SHP77 (cell line): ENCODE measurements around the gene CRTC2.
"Not testable (repeated sequence)": the region's sequence is repeated elsewhere in the genome, so short reads cannot be mapped to it uniquely, and the experiment has no call there.

Experiments used
- DNase-seq, 2 experiments: peaks; one replicate each; lab custom pipeline; 2025; lab: John Stamatoyannopoulos, UW

The CRTC2 gene

DNA sequence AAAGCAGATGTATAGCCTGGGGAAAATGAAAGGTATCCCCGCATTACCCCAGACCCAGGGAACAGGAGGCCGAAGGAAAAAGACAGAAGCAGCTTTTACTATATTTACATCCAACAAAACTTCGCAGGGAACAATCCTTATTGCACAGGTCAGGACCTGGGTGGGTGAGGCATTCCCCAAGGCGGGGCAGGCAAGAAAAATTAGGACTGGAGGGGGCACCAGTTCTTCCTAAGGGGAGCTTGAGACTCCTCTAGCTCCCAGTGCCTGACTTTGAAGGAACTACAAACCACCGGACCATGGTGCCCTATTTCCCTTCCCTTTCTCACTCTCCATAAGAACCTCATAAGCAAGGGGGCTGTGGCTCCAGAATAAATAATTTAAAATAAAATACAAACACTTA, 29.0 kb downstream of the CRTC2 start:
- DNase-seq: no peak

DNA sequence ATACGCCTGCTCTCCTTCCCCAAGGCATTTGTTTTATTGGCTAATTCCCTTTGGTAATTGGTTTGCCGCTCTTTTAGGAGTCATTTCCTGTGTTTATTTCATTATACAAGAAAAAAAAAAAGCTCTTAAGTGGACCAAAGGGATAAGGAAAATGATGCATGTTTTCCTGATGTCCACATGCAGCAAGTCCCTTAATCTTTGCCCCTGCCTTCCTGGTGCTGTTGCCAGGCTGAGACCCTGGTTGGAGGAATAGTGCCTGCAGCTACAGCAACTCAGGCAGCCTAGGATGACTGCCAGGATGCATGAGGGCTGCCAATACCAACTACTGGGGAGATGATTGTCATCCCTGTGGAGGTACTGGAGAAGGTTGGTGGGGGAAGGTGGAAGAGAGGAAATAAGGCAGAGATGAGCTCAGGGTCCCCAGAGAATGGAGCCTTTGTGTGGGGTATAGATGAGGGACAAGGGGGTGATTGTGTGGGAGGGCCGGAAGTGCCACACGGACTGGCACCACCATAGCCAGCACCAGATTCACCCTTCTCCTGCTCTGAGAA, 29.5 kb downstream of the CRTC2 start:
- no peak for DNase-seq

DNA sequence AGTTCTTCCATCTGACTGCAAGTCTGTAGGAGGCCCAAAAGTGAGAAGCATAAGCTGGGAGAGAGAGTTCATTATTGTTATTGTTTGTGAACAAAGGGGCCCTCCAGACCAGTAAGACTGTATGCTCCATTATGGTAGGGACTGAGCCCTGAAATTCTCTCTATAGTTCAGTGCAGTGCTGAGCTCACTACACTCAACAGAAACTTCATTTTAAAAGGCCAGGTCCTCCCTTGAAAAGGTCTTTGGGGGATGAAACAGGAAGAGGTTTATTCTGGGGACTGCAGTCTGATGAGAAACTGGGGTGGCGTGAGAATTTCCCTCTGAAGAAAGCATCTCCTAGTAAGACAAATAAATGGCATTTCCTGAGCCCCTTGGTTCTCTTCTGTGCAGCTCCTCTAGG, 30.2 kb downstream of the CRTC2 start:
- no peak for DNase-seq

DNA sequence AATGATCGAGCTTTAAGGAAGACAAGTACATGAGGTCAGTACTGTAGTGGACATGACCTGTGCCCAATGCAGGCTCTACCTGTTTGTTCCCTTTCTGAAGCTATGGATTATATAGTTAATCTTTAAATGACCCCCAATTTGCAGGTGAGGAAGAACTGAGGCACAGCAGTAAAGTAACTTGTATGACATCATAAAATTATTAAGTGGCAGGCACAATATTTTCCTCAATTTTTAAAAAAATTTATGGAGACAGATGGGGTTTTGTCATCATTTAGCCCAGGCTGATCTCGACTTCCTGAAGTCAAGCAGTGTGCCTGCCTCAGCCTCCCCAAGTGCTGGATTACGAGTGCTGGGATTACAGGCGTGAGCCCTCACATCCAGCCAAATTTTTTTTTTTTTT, 32.0 kb downstream of the CRTC2 start:
- no peak for DNase-seq

DNA sequence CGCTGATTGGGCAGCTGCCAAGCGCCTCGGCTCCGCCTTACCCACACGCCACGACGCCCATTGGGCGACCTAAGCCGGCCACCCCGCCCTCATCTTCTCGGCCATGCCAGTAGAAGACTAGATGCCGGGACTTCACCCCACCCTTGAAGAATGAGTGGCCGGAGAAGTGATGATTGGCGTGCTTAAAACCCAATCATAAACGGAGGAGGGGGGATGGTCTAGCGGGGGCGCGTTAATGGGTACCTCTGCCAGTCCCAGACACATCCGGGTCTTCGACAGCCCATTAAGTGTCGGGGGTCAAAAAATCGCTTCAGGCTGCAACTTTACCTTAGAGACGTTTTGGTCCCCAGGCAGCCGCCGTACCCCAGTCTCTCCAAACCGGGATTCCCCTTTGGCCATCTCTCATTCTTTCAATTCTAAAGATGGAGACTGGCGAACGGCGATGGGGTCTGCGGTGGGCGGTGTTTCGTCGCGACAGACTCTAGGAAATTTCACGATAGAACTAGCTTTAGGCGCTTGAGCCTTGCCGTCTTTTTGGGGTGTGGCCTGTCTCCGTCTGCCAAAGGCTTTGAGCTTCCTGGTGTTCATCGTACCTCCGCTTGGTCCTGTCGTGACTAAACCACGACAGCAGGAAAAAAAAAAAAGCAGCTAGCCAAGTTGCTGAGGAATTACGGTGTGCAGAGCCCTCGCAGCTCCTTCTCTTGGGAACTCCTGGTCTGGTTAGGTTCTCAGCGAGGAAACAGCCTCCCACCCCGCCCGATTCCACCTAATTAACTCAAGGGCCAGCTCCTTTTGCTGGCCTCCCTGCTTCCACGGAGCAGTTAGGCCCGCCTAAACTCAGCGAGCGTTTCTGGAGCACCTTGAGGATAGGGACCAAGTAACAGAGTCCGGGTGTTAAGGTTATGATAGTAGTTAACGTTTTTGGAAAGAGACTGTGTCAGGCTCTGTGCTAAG, 35.2 kb downstream of the CRTC2 start, which contains the start of gene GATAD2B:
GATAD2B (minus strand) TSS at position 1 of the 954 bp plus-strand sequence. CDS start 94,625 bp downstream, outside the sequence.
- peak; percentile 100 for DNase-seq

DNA sequence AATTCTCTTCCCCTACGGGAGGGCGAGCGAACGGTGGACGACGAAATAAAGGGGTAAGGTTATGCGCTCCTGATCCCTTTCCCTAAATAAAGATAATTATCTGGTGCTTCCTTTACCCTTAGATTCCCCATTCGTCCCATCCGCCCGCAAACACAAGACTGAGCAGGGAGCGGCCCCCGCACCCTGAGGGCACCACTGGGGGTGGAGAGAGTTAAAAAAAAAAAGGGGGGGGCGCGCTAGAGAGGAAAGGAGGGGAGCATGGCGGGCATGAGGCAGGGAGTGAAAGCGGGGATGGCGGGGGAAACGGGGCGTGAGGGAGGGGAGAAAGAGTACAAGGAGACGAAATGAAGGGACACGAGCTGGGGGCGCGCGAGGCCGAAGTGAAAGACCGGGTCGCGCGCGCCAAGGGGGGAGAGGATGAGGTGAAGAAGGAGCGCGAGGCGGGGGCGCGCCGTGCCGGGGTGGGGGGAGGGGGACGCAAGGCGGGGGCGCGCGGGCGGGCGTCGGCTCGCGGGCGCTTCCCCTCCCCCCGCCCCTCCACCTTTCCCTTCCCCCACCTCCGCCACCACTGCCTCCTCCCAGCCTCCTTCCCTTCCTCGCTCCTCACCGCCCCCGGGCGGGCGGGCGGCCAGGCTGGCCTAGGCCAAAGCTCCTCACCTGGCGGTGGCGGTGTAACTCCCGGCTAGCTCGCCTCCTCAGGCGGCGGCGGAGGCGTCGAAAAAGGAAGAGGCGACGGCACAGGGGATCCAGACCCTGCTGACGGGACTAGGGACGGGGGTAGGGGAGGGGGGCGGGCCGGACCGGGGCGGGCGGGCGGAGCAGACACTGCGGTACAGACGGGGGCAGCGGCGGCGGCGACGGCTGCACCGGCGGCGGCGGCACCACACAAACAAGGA, 36.1 kb downstream of the CRTC2 start:
- peak; percentile 83 to 91 for DNase-seq

DNA sequence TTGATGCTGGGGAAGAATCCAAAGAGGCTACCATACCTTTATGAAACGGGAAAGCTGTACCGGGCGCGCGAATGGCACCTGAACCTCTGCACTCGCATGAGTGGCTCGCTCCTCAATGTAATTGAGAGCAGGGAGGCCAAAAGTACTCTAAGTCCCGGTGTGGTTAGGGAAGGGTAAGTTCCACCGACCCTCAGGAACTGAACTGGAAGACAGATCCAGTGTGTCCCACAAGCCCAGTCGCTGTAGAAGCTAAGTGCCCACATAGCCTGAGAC, 36.7 kb downstream of the CRTC2 start:
- DNase-seq: no peak

DNA sequence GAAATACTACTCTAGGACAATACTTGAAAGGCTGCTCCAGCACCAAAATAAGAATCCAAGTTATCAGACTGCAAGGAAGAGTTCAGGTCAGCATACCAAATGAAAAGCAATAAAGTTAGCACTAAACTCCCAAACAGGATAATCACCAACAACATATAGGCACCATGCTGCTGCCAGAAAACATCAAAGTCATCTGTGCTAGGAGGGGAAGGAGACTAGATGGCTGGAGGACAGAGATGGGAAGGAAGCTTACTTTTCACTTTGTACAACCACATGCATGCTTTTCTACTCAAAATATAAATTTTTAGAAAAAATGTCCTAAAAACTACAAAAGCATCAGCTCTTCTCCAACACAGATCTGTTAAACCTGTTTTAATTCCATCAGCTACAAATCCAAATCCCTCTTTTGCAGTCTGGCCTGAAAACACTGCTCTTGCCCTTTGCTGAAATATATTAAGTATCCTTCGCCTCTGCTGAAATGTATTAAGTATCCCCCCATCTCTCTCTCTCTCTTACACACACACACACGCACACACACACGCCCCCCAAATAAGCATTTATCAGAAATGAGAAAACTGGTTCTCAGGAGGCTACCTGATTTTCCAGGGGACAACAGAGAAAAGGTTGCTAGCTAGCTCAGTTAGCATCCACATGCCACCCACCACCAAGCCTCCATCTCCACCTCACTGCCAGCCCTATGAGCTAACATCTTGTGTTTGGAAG, 37.2 kb downstream of the CRTC2 start:
- DNase-seq: no peak

DNA sequence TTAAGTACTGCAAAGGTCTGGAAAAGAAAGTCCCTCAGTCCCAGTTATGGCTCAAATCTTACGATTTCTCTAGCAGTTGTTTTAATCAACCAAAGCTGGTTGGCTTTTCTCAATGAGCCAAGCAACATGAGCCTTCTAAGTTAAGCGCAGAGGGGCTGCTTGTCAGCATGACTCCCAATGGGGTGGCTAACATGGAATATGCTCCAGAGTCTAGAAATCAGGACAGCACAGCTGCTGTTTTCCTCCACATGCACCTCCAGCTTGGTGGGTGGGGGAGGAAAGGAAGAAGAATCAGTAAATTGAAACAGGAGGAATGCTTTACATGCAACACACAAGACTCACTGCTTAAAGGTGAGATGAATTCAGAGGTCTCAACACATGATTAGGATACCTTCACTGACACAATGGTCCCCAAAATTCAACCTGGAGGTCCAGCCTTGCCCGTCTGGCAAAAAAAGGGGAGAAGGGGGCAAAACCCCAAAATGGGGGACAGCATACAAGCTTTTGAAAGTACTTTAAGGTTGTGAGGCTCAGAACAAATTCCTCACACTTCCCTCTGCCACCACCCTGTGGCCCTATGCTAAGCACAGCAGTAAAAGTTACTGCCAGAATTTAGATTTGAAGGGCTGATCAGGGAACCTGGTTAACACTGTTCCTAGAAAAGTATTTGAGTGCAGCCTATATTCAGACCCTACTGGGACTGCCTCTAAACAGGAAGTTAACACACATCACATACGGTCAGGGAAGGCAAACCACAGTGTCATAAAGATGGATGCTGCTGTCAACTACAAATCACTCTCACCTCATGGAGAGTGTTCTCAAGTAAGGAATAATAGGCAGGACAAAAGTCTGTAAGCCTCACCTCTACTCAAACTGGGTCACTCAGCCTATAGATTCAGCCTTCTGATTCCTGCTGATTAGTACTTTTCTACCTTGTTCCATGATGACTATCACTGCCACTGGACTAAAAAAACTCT, 38.2 kb downstream of the CRTC2 start:
- DNase-seq: no peak

DNA sequence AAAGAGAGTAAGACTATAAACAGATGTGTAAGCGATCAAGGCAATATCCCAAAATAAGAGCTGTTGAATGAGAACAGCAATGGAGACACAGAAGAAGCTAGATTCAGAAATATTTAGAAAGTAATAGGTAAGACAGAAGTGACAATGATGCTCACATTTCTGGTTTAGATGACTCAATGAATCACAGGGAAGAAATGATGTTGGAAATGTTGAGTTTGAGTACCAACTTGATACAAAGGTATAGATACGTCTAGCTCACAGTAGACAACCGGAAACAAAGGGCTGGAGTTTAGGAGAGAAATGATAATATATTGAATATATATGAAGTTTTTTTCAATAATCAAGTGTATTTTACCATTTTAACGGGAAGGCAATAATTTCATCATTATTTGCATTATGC, 42.1 kb downstream of the CRTC2 start:
- no peak for DNase-seq

DNA sequence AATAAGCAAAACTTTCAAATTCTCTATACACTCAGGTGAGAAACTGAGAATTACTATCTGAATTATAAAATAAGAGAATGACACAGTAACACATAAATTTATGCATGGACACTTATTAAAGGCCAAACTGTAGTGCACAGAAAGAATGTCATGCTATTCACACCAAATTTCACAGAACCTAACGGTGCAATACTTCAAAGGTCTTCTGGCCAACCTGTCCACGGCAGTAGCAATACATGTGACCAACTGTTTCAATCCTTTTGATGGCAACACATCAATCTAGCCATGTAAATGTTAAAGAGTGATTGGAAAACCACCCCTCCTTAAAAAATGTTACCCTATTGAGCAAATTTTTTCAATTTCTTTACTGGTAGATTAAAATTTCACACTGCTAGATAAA, 46.1 kb downstream of the CRTC2 start:
- no peak for DNase-seq

DNA sequence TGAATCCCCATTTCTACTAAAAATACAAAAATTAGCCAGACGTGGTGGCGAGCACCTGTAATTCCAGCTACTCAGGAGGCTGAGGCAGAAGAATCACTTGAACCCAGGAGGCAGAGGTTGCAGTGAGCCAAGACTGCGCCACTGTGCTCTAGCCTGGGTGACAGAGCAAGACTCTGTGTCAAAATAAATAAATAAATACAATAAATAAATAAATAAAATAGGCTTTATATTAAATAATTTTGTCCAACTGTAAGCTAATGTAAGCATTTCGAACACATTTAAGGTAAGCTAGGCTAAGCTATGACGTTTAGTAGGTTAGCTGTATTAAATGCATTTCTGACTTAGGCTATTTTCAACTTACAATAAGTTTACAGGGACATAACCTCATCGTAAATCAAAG, 47.9 kb downstream of the CRTC2 start:
- DNase-seq: not testable (repeated sequence)

DNA sequence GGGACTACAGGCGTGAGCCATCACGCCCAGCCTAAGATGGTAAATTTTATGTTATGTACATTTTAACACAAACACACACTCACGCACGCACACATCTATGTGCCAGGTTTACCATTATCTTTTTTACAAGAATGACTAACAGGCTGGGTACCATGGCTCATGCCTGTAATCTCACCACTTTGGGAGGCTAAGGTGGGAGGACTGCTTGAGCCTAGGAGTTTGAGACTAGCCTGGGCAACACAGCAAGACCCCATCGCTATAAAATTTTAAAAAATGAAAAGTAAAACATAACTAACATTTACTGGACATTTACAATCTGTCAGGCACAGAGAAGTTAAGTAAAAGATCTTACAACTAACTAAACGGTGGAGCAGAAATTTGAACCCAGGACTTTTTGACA, 50.3 kb downstream of the CRTC2 start:
- DNase-seq: no peak

DNA sequence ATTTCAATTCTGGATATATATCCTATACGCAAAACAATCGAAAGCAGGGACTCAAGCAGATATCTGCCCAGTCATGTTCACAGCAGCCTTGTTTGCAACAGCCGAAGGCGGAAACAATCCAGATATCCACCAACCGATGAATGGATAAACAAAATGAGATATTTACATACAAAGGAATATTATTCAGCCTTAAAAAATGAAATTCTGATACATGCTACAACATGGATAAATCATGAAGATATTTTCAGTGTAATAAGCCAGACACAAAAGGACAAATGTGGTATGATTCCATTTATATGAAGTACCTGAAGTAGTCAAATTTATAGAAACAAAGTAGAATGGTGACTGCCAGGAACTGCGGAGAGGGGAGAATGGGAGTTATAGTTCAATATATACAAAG, 51.3 kb downstream of the CRTC2 start:
- DNase-seq: no peak

DNA sequence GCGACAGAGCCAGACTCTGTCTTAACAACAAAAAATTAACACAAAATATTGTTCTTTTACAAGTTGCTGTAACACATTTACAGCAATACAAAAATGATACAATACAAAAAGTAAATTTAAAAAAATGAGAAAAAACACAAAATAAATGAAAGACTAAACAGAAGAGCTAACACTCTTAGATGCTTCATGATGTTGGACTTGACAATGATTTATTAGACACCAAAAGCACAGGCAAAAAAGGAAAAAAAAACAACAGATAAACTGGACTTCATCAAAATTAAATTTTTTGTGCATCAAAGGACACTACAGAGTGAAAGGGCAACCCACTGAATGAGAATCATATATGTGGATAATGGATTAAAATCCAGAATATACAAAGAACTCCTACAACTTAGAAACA, 52.0 kb downstream of the CRTC2 start:
- DNase-seq: no peak

DNA sequence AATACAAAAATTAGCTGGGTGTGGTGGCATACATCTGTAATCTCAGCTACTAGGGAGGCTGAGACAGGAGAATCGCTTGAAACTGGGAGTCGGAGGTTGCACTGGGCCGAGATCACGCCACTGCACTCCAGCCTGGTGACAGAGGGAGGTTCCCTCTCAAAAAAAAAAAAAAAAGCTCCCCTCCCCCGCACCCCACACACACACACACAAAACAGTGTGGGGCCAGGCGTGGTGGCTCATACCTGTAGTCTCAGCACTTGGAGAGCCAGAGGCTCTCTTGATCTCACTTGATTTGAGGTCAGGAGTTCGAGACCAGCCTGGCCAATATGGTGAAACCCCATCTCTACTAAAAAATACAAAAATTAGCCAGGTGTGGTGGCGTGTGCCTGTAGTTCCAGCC, 52.5 kb downstream of the CRTC2 start:
- not testable (repeated sequence) for DNase-seq

DNA sequence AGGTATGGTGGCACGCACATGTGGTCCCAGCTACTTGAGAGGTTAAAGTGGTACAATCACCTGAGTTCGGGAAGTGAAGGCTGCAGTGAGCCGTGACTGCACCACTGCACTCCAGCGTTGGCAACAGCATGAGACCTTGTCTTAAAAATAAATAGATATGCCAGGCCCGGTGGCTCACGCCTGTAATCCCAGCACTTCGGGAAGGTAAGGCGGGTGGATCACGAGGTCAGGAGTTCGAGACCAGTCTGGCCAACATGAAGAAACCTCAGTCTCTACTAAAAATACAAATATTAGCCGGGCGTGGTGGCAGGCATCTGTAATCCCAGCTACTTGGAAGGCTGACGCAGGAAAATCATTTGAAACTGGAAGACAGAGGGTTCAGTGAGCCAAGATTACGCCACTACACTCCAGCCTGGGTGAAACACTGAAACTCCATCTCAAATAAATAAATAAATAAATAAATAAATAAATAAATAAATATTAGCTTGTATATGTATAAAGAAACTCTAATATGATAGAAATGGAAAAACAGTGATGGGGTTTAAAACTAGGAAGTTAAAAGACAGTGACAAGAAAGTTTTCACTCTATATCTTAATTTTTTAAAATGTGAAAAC, 54.5 kb downstream of the CRTC2 start:
- no peak for DNase-seq

DNA sequence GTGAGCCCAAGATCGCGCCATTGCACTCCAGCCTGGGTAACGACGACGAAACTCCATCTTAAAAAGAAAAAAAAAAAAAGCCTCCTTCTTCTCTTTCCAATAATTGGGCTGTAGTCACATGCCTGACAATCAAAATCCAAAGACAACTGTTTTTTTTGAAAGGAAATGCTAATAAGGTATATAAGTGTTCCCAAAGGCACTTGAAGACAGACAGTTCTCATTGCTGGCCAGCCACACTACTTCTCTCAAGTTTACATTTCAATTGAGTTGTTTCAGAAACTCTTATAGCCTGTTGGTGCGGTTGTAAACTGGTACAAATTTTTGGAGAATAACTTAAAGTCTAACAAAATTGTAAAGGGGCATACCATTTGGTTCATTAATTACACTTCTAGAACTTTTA, 58.9 kb downstream of the CRTC2 start:
- DNase-seq: no peak
